Lower leg skin (tissue), 3 donors: ENCODE measurements around the gene FAM174A.

Source experiments
- POLR2A ChIP-seq, 2 donors: fragments of 450-650 bp; IDR thresholded peaks; one replicate each; pipeline ENCODE4 v1.6.1; 2016 to 2017; ENCODE audit warnings: antibody characterized with exemption in 2 of 2, mild to moderate bottlenecking in 1 of 2, moderate library complexity in 1 of 2
- TF ChIP-seq, protein P1 (sequence below), 3 donors: fragments of 450-650 bp; IDR thresholded peaks; one replicate each; pipeline ENCODE4 v1.5.1; 2016; ENCODE audit warnings: antibody characterized with exemption in 3 of 3, mild to moderate bottlenecking in 3 of 3, moderate library complexity in 2 of 3

- TF ChIP-seq, protein P1, sequence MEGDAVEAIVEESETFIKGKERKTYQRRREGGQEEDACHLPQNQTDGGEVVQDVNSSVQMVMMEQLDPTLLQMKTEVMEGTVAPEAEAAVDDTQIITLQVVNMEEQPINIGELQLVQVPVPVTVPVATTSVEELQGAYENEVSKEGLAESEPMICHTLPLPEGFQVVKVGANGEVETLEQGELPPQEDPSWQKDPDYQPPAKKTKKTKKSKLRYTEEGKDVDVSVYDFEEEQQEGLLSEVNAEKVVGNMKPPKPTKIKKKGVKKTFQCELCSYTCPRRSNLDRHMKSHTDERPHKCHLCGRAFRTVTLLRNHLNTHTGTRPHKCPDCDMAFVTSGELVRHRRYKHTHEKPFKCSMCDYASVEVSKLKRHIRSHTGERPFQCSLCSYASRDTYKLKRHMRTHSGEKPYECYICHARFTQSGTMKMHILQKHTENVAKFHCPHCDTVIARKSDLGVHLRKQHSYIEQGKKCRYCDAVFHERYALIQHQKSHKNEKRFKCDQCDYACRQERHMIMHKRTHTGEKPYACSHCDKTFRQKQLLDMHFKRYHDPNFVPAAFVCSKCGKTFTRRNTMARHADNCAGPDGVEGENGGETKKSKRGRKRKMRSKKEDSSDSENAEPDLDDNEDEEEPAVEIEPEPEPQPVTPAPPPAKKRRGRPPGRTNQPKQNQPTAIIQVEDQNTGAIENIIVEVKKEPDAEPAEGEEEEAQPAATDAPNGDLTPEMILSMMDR (IDR thresholded peaks at IDR 0.05), result no peak
- no peak for TF ChIP-seq POLR2A (IDR thresholded peaks at IDR 0.05)
These were observed 29.0 kb upstream of the FAM174A start for GRCh38 chr5:100505984-100506670.
